ENCODE data around the gene METTL14.

Gene METTL14

DNA sequence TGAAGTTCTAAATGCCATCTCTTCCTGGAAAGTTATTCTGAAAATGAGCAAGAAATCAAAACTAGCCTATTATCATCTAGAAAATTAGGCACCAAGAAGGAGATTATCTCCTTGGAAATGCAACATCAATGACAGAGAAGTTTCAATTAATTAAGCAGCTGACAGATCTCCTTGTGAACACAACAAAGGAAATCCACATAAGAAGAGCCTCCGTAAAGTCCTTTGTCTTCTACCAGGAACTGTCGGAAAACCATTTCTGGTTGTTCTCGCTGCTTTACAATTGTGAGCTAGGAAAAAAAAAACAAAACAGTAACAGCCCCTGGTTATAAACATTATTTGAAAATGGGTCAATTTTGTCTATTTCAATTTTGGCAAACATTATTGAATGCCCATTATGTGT, 38.2 kb downstream of the METTL14 start:
- TF ChIP-seq, protein P1, sequence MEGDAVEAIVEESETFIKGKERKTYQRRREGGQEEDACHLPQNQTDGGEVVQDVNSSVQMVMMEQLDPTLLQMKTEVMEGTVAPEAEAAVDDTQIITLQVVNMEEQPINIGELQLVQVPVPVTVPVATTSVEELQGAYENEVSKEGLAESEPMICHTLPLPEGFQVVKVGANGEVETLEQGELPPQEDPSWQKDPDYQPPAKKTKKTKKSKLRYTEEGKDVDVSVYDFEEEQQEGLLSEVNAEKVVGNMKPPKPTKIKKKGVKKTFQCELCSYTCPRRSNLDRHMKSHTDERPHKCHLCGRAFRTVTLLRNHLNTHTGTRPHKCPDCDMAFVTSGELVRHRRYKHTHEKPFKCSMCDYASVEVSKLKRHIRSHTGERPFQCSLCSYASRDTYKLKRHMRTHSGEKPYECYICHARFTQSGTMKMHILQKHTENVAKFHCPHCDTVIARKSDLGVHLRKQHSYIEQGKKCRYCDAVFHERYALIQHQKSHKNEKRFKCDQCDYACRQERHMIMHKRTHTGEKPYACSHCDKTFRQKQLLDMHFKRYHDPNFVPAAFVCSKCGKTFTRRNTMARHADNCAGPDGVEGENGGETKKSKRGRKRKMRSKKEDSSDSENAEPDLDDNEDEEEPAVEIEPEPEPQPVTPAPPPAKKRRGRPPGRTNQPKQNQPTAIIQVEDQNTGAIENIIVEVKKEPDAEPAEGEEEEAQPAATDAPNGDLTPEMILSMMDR (conservative IDR thresholded peaks at IDR 0.05), result no peak

DNA sequence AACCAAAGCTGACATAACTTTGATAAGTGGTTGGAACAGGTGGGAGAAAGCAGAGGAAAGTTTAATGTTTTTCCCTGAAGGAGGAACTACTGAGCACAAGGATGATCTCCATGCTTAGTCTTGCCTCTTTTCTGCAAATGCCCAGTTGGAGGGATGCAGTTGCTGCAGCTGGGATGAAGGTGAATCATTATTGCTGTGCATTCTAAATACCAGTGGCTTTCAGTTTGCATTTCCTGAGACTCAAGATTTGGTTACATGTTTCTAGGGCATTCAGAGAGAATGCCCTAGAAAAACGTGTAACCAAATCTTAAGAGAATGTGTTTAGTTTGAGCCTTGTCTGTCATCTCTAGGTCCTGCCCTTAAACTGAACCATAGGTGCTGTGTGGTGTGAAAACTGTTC, 42.2 kb downstream of the METTL14 start:
- TF ChIP-seq, protein P1 (conservative IDR thresholded peaks at IDR 0.05), result no peak
- no peak overlapping the region for H3K27ac ChIP-seq

More for the DNA sequence above, 38.2 kb downstream of the METTL14 start:
- no peak overlapping the region for H3K27ac ChIP-seq

GRCh38 chr4:118729287-118730286, 44.4 kb downstream of the METTL14 start:
- H3K27ac ChIP-seq, result no peak overlapping the region
- TF ChIP-seq, protein P1 (conservative IDR thresholded peaks at IDR 0.05), result no peak

DNA sequence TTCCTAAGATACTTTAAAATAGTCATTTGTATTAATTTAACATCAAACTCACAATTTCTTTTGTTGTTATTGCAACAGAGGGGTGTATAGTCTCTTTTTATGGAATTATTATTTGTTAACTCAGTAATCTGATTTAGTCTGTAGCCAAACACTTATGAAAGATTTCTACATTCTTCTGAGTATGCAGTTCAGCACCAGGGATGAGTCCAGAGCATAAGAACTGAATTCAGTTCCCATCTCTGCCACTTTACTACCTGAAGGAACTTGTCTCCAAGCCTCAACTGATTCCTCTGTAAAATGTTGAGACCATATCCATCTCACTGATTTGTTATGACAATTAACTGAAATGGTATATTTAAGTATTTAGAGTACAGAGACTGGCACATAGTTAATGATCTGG, 45.5 kb downstream of the METTL14 start:
- TF ChIP-seq, protein P1 (conservative IDR thresholded peaks at IDR 0.05), result no peak
- no peak overlapping the region for H3K27ac ChIP-seq

GRCh38 chr4:118732591-118733330, 47.6 kb downstream of the METTL14 start:
- no peak overlapping the region for H3K27ac ChIP-seq
- TF ChIP-seq, protein P1 (conservative IDR thresholded peaks at IDR 0.05), result no peak

GRCh38 chr4:118734491-118735205, 49.5 kb downstream of the METTL14 start:
- TF ChIP-seq, protein P1 (conservative IDR thresholded peaks at IDR 0.05), result no peak
- H3K27ac ChIP-seq, result peak overlapping the region; percentile 26

Data from VCaP (cell line).